OCI-LY1 (cell line): ENCODE data around the gene FBXO9.

ENCODE experiments used
- H2AFZ ChIP-seq: fragments of 200-600 bp; sonication (generic), shearing (Covaris generic); 2 replicates; pipeline ENCODE4 v1.6.0; 2014; ENCODE audit warnings: antibody characterized with exemption, mild to moderate bottlenecking, low read length
- H3F3A ChIP-seq: fragments of 200-600 bp; sonication (generic), shearing (Covaris generic); 2 replicates; pipeline ENCODE4 v1.6.0; 2014; ENCODE audit warnings: mild to moderate bottlenecking, antibody characterized with exemption, low read length, moderate library complexity; ENCODE audit not compliant: insufficient read depth
- H3K27ac ChIP-seq: fragments of 200-600 bp; sonication (generic); 2 replicates; pipeline ENCODE4 v1.5.1; 2014; ENCODE audit warnings: low read length, mixed run types, mild to moderate bottlenecking, low read depth; ENCODE audit not compliant: poor library complexity, severe bottlenecking
- H3K27me3 ChIP-seq: fragments of 200-600 bp; sonication (generic); 2 replicates; pipeline ENCODE4 v1.6.0; 2014; ENCODE audit warnings: antibody characterized with exemption, mild to moderate bottlenecking, low read length, moderate library complexity; ENCODE audit not compliant: insufficient read depth
- H3K36me3 ChIP-seq: fragments of 200-600 bp; sonication (generic); 2 replicates; pipeline ENCODE4 v1.6.1; 2014; ENCODE audit warnings: mild to moderate bottlenecking, antibody characterized with exemption, low read length, moderate library complexity, mixed read lengths; ENCODE audit not compliant: insufficient read depth
- H3K4me1 ChIP-seq: fragments of 200-600 bp; sonication (generic); 2 replicates; pipeline ENCODE4 v1.5.1; 2014; ENCODE audit warnings: mild to moderate bottlenecking, low read length, moderate library complexity; ENCODE audit not compliant: insufficient read depth, severe bottlenecking
- H3K4me2 ChIP-seq: fragments of 200-600 bp; sonication (generic), shearing (Covaris generic); 2 replicates; pipeline ENCODE4 v1.6.1; 2014; ENCODE audit warnings: low read length
- H3K4me3 ChIP-seq: fragments of 200-600 bp; sonication (generic); 2 replicates; pipeline ENCODE4 v1.5.1; 2014; ENCODE audit warnings: low read length, low read depth, mild to moderate bottlenecking, mixed read lengths; ENCODE audit not compliant: poor library complexity, severe bottlenecking
- H3K79me2 ChIP-seq: fragments of 200-600 bp; shearing (Covaris generic); 2 replicates; pipeline ENCODE4 v1.6.1; 2016; ENCODE audit warnings: mixed run types, low read length, mixed read lengths; ENCODE audit not compliant: insufficient read depth
- H3K9ac ChIP-seq: fragments of 200-600 bp; sonication (generic), shearing (Covaris generic); 2 replicates; pipeline ENCODE4 v1.6.1; 2014; ENCODE audit warnings: mild to moderate bottlenecking, low read length, mixed read lengths
- H3K9me2 ChIP-seq: fragments of 200-600 bp; sonication (generic), shearing (Covaris generic); 2 replicates; pipeline ENCODE4 v1.6.1; 2014; ENCODE audit warnings: low read depth, mild to moderate bottlenecking, low read length, mixed read lengths
- H3K9me3 ChIP-seq: fragments of 200-600 bp; shearing (Covaris generic); 2 replicates; pipeline ENCODE4 v1.6.1; 2014; ENCODE audit warnings: low read length, mixed read lengths
- H4K20me1 ChIP-seq: fragments of 200-600 bp; sonication (generic), shearing (Covaris generic); 2 replicates; pipeline ENCODE4 v1.6.0; 2016; ENCODE audit warnings: mild to moderate bottlenecking, low read length; ENCODE audit not compliant: insufficient read depth
- CTCF ChIP-seq: fragments of 200-600 bp; sonication (generic), shearing (Covaris generic); IDR thresholded peaks from 2 replicates; pipeline ENCODE4 v1.5.1; 2017; ENCODE audit warnings: mild to moderate bottlenecking, antibody characterized with exemption, low read length, moderate library complexity, mixed read lengths
- EZH2 ChIP-seq: fragments of 200-600 bp; sonication (generic), shearing (Covaris generic); IDR thresholded peaks from 2 replicates; pipeline ENCODE4 v1.8.0; 2017; ENCODE audit warnings: borderline replicate concordance, mixed run types, mild to moderate bottlenecking, antibody characterized with exemption, low read length, moderate library complexity, mixed read lengths

FBXO9 gene

DNA sequence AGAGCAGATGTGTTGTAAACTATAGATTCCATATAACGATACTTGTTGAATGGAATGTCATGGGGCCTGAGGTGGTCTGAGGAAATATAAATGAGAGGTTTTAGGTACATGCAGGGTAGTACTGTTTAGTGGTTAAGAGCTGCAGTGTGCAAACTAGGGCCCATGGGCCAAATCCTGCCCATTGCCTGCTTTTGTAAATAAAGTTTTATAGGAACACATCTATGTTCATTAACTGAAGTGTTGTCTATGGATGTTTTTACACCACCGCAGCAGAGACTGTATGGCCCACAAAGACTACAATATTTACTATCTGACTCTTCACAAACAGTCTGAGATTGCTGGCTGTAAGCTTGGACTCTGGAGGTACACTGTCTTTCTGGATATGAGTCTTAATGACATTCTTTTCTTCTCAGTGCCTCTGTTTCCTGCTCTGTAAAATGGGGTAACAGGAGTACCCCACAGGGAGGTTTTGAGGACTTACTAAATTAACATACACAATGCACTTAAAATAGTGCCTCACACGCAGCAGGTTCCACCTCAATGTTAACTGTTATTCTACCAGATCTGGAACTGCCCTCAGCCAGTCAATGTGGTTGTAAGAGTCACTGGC lies 70.9 kb downstream of the FBXO9 start:
- Histone ChIP-seq H3F3A (no peaks in the 10 kb centered on the region), H4K20me1 (no peaks in the 10 kb centered on the region), H3K9me2 (no peaks in the 10 kb centered on the region), H3K79me2 (no peaks in the 10 kb centered on the region), H3K4me2 (no peak overlapping the region), H3K27ac (peak overlapping the region; percentile 41), H3K4me3 (no peak overlapping the region), H3K9me3 (no peaks in the 10 kb centered on the region), H3K4me1 (peaks cover 19% of the 10 kb centered on the region), H3K36me3 (no peaks in the 10 kb centered on the region), H2AFZ (no peak overlapping the region), H3K27me3 (no peaks in the 10 kb centered on the region), H3K9ac (no peak overlapping the region)
- TF ChIP-seq CTCF (no peak), EZH2 (no peak)

GRCh38 chr6:53139841-53140413 lies 74.7 kb downstream of the FBXO9 start:
- H3K27me3 ChIP-seq: no peaks in the 10 kb centered on the region; the same call in 1 of the 2 replicates
- H3K4me2 ChIP-seq: no peak overlapping the region
- no peak overlapping the region for H3K9ac ChIP-seq
- no peaks in the 10 kb centered on the region for H3K9me3 ChIP-seq
- H3K9me2 ChIP-seq: no peaks in the 10 kb centered on the region
- H3K79me2 ChIP-seq: no peaks in the 10 kb centered on the region
- no peaks in the 10 kb centered on the region for H3K36me3 ChIP-seq
- no peak overlapping the region for H2AFZ ChIP-seq
- no peak overlapping the region for H3K4me3 ChIP-seq
- no peak for TF ChIP-seq EZH2
- TF ChIP-seq CTCF: no peak
- no peaks in the 10 kb centered on the region for H3F3A ChIP-seq
- no peak overlapping the region for H3K27ac ChIP-seq
- no peaks in the 10 kb centered on the region for H4K20me1 ChIP-seq
- peaks cover 12% of the 10 kb centered on the region for H3K4me1 ChIP-seq

DNA sequence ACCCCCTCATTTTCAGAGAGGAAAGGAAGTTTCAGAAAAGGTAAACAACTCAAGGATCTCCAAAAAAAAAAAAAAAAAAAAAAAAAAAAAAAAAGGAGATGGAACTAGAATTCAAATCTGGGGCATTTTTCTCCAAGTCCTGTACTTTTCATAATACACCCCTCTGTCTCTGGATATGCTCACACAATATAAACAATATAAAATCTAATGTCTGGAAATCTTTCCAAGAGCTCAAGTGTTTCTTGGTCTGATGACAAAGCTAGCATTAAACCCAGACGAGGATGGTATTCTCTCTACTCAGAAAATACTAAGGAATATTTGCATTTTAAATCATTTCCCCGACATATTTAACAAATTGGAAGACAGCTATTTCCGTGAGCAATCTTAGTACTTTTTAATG lies 77.6 kb downstream of the FBXO9 start:
- H3K9ac ChIP-seq: no peak overlapping the region
- H2AFZ ChIP-seq: no peak overlapping the region
- H3K4me1 ChIP-seq: no peaks in the 10 kb centered on the region
- no peak overlapping the region for H3K4me3 ChIP-seq
- H3K79me2 ChIP-seq: no peaks in the 10 kb centered on the region
- H3K36me3 ChIP-seq: no peaks in the 10 kb centered on the region
- H4K20me1 ChIP-seq: no peaks in the 10 kb centered on the region
- H3K27ac ChIP-seq: no peak overlapping the region
- H3F3A ChIP-seq: no peaks in the 10 kb centered on the region
- H3K9me2 ChIP-seq: no peaks in the 10 kb centered on the region
- H3K27me3 ChIP-seq: no peaks in the 10 kb centered on the region; the same call in 1 of the 2 replicates
- no peak overlapping the region for H3K4me2 ChIP-seq
- TF ChIP-seq EZH2: no peak
- TF ChIP-seq CTCF: no peak
- no peaks in the 10 kb centered on the region for H3K9me3 ChIP-seq
